ENCODE results near the gene PAPOLG. TPM values are rescaled to one million over a fixed set of nuclear protein-coding genes. Genes with fewer than 3 reads are reported as not detected.

The PAPOLG gene
- 22.0 to 24.7 TPM (median 23.5 TPM) in 3 replicates for total RNA-seq

- Mint-ChIP-seq H3K36me3 (peaks cover 11% of the 10 kb centered on the region), H3K27ac (peak within 1 kb of the TSS; percentile 99), H3K4me1 (peaks cover 16% of the 10 kb centered on the region), H3K27me3 (ENCODE audit: low read depth) (no peaks in the 10 kb centered on the region), H3K4me3 (peak within 1 kb of the TSS; percentile 100), H3K9me3 (no peaks in the 10 kb centered on the region)
- peak; percentile 94 for DNase-seq (ENCODE audit: low spot score in 2 of 2, unreplicated experiment in 2 of 2)
- no peak for TF ChIP-seq CTCF (IDR thresholded peaks at IDR 0.05; ENCODE audit: unreplicated experiment)
Measured at GRCh38 chr2:60756097-60757087, at the start of gene PAPOLG. Gene PAPOLG, plus strand, starts transcription at chr2:60756268. Its CDS starts 211 bp downstream, at chr2:60756479.

- Mint-ChIP-seq H3K36me3 (no peaks in the 10 kb centered on the region), H3K9me3 (no peaks in the 10 kb centered on the region), H3K4me3 (no peak overlapping the region)
Measured at GRCh38 chr2:60707750-60708371, 48.2 kb upstream of the PAPOLG start.

GRCh38 chr2:60708630-60709320 lies 47.3 kb upstream of the PAPOLG start:
- DNase-seq (ENCODE audit: low spot score in 2 of 2, unreplicated experiment in 2 of 2) = no peak
- H3K27ac Mint-ChIP-seq = no peak overlapping the region
- no peaks in the 10 kb centered on the region for H3K9me3 Mint-ChIP-seq
- H3K4me3 Mint-ChIP-seq = no peak overlapping the region
- peaks cover 4% of the 10 kb centered on the region for H3K27me3 Mint-ChIP-seq (ENCODE audit: low read depth)
- H3K36me3 Mint-ChIP-seq = no peaks in the 10 kb centered on the region
- TF ChIP-seq CTCF (IDR thresholded peaks at IDR 0.05; ENCODE audit: unreplicated experiment) = no peak
- no peaks in the 10 kb centered on the region for H3K4me1 Mint-ChIP-seq

More at GRCh38 chr2:60707750-60708371, 48.2 kb upstream of the PAPOLG start:
- Mint-ChIP-seq H3K27me3 (ENCODE audit: low read depth) (peaks cover 4% of the 10 kb centered on the region), H3K27ac (no peak overlapping the region), H3K4me1 (no peaks in the 10 kb centered on the region)
- peak; percentile 90 for TF ChIP-seq CTCF (IDR thresholded peaks at IDR 0.05; ENCODE audit: unreplicated experiment)
- no peak for DNase-seq (ENCODE audit: low spot score in 2 of 2, unreplicated experiment in 2 of 2)

DNA sequence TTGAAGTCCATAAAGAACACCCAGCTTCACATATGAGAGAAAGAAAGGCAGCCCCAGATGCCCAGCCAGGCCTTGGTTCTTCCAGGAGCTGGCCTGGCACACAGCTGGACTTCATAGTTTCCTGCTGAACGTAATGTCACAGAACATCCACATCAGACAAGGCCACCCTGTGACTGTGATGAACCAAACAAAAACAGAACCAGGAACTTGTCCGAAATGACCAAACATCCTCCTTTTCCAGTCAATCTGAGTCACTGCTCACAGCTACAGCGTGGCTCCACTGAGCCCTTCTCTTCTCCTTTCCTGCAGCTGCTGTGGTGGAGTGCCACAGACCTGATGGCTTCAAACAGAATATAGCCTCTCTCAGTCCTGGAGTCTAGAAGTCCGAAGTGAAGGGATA lies 45.4 kb upstream of the PAPOLG start:
- no peak for DNase-seq (ENCODE audit: low spot score in 2 of 2, unreplicated experiment in 2 of 2)
- no peaks in the 10 kb centered on the region for H3K4me1 Mint-ChIP-seq
- H3K9me3 Mint-ChIP-seq = no peaks in the 10 kb centered on the region
- no peak for TF ChIP-seq CTCF (IDR thresholded peaks at IDR 0.05; ENCODE audit: unreplicated experiment)
- H3K27me3 Mint-ChIP-seq (ENCODE audit: low read depth) = peaks cover 4% of the 10 kb centered on the region
- no peak overlapping the region for H3K4me3 Mint-ChIP-seq
- H3K36me3 Mint-ChIP-seq = no peaks in the 10 kb centered on the region
- no peak overlapping the region for H3K27ac Mint-ChIP-seq

DNA sequence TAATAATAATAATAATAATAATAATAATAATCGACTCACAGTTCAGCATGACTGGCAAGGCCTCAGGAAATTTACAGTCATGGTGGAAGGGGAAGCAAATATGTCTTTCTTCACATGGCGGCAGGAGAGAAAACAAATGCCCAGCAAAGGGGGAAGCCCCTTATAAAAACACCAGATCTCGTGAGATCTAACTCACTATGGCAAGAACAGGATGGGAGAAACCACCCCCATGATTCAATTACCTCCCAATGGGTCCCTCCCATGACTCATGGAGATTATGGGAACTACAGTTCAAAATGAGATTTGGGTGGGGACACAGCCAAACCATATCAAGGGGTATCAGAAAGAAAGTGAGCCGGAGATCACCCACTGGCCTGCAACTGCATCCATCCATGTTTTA lies 40.5 kb upstream of the PAPOLG start:
- Mint-ChIP-seq H3K27me3 (ENCODE audit: low read depth) (no peaks in the 10 kb centered on the region), H3K4me3 (no peak overlapping the region), H3K36me3 (no peaks in the 10 kb centered on the region), H3K27ac (no peak overlapping the region), H3K9me3 (no peaks in the 10 kb centered on the region), H3K4me1 (no peaks in the 10 kb centered on the region)
- no peak for DNase-seq (ENCODE audit: low spot score in 2 of 2, unreplicated experiment in 2 of 2)
- TF ChIP-seq CTCF (IDR thresholded peaks at IDR 0.05; ENCODE audit: unreplicated experiment) = no peak

Data from mesothelial cell of epicardium (in vitro differentiated cells).